ENCODE results near the gene GALNT3.

Gene GALNT3

DNA sequence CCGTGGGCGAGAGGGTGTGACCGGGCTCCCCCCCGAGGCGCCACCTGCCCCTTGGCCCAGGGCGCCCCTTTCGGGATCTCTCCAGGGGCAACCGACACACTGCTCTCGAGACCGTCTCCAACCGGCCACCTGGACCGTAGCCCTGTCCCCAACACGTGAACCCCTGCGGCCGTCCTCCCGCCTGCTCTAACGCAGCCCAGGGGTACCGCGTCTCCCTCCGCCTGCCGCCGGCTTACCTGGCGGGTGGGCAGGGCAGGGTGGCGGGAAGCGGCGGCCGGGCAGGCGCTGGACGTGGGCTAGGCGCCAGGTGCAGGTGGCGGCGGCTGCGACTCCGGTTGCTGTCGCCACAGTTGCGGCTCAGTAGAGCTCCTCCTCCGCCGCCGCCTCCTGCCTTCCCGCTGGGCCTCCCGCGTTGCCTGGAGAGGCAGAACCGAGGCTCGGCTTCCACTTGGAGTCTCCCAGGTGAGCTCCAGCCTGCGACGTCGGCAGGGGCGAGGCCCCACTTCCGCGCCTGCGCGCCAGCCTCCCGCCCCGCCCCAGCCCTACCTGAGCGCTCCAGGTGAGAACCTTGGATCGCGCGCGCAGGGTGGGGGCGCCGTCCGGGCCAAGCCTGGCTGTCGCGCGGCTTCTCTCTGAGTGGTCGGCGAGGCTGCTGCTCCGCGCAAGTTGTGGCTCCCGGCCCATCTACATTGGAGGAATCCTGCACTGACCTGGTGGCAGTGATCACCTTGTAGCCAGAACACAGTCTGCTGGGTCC lies at the start of gene GALNT3:
Gene GALNT3 (minus strand): TSS at position 469 of the 757 bp plus-strand sequence. CDS start 23,547 bp downstream, outside the sequence.
- in situ Hi-C loops (cut with MboI; ENCODE audit: low sequenced_read_pairs) = no loop called here

GRCh38 chr2:165843351-165843750 lies 49.3 kb upstream of the GALNT3 start:
- in situ Hi-C loops (cut with MboI; ENCODE audit: low sequenced_read_pairs) = no loop called here

- in situ Hi-C loops (cut with MboI; ENCODE audit: low sequenced_read_pairs) = no loop called here
Measured at GRCh38 chr2:165840333-165840958, 46.4 kb upstream of the GALNT3 start.

DNA sequence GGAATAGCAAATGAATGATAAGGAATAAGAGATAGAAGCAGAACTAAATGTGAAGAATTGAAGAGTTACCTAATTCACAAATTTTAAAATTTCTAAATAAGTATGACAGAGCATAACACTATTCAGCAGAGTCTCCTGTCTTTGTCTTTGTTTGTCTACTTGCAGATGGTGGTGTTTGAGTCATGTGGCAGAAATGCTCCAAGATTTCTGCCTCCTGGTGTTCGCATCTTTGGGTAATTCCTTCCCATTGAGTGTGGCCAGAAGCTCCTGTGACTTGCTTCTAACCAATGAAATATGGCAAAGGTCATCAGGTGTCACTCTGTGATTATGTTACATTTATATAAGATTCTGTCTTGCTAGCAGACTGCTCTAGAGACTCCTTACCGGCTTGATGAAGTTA lies 45.6 kb upstream of the GALNT3 start:
- in situ Hi-C loops (cut with MboI; ENCODE audit: low sequenced_read_pairs) = no loop called here

GRCh38 chr2:165837122-165837521 lies 43.1 kb upstream of the GALNT3 start:
- in situ Hi-C loops (cut with MboI; ENCODE audit: low sequenced_read_pairs) = no loop called here

GRCh38 chr2:165835363-165835762 lies 41.3 kb upstream of the GALNT3 start:
- in situ Hi-C loops (cut with MboI; ENCODE audit: low sequenced_read_pairs) = no loop called here

DNA sequence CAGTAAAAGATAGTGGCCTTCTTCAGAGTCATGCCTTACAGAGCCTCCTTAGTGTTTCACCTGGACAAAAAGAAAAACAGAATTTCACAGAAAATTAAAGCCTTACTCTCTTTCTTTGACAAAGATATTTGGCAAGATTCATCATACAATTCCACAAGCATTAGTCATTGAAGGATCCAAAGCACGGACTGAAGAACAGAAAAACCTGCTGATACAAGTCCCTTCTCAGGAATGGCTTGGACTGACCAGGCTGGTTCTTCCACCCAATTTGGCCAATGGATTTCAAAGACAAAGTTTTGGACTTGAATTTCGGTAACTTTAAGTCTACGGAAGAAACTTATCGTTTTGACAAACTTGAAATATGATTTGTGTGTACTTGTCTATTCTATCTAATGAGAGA lies 39.1 kb upstream of the GALNT3 start:
- in situ Hi-C loops (cut with MboI; ENCODE audit: low sequenced_read_pairs) = no loop called here

DNA sequence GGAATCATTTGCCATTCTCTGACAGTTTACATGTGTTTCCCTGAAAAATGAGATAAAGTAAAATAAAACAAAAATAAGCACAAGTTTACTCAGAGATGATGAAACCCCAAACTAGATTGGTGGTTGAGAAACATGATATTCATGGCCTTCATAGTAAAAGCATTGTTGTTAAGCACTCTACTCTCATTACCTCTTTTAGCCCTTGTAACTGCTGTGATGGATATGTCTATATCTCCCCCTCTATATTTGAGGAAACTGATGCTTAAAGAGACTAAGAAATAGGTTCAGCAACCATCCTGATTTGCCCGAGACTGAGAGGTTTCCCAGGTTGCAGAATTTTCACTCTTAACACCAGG lies 33.9 kb upstream of the GALNT3 start:
- in situ Hi-C loops (cut with MboI; ENCODE audit: low sequenced_read_pairs) = no loop called here

DNA sequence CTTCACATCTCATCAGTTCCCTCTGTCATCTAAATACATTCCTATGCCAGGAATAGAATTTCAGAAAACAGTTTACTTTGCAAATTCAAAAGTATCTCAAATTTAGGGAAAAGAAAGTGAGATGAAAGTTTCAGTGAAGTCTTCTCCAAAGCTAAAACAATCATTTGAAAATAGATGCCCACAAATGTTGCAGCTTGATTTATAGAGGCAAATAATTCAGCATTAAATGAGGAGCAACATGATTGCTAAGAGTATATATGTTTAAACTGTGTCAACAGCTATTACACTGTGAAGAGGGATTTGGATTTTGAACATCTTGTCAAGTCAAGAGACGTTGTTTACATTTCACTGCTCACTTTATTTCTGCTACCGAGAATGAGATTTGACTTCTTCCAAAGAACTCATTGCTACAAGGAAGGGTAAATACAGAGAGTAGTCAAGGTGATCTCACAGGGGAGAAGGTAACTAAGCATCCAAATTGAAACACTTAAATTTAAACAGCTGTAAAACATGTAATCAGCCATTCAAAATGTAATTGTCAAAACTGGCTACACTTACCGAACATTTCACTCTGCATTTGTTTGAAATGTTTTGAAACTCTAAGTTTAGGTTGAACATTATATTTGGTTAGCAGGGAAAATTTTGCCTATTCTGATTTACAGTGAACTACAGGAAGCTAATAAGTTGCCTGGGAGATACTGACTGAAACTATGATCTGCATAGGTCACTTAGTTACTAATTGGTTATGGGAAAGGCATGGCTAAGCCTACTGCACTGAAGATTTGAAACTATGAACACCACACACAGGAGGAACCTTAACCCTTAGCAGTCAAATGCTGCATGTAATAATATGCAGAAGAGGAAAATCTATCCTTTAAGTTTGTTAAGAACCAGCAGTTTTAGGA lies 33.2 kb upstream of the GALNT3 start:
- in situ Hi-C loops (cut with MboI; ENCODE audit: low sequenced_read_pairs) = no loop called here

GRCh38 chr2:165825041-165825440 lies 31.0 kb upstream of the GALNT3 start:
- in situ Hi-C loops (cut with MboI; ENCODE audit: low sequenced_read_pairs) = no loop called here

GRCh38 chr2:165820296-165820695 lies 26.2 kb upstream of the GALNT3 start:
- in situ Hi-C loops (cut with MboI; ENCODE audit: low sequenced_read_pairs) = no loop called here

DNA sequence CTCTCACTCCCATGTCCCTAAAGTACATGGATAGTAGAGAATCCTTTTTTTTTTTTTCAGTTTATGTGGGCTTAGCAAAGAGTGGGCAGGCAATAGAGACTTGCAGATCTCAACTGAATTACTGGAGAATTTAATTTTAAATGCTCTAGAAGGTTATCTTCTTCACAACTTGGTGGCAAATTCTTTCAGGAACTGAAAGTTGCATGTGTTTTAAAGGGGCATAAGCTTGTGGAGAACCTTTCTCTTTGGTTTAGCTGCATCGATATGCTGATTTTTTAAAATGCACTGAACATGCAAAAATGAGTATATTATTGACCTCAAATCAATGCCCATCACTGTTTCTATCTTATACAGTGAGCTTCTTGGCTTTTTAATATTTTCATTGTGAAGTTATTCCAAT lies 24.9 kb upstream of the GALNT3 start:
- in situ Hi-C loops (cut with MboI; ENCODE audit: low sequenced_read_pairs) = no loop called here

DNA sequence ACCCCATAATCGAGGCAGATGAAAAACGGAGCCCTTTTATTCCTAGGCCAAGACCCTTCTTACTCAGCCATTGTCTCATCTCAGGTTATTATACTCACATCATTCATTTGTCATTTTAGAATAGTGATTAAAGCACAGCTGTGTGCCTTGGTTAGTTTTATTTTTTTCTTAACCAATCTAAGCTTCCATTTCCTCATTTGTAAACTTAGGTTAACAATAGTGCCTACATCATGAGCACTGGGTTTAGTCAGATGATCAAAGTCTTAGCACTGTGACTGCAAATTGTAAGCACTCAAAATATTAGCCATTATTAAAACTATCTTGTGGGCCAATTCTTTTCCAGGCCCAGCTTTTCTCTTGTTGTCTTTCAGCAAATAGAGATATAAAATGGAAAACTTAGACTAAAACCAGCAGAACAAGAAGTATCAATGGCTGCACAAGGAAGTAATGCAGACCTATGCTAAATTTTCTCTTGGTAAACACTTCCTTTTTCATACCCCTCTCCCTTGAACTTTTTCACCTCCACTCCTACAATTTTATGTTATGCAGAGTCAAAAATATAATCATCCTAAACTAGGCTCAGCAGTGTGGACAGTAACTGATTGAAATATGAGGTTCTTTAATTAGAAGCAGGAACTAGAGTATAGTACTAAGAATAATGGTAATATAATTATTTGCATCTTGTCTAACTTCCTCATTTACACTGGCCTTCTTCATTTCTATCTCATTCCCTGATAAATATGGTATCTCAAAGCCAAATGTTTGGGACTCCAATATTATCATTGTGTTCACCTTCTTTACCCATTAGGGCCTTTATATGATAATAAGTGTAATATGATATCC lies 21.5 kb upstream of the GALNT3 start:
- in situ Hi-C loops (cut with MboI; ENCODE audit: low sequenced_read_pairs) = no loop called here

- in situ Hi-C loops (cut with MboI; ENCODE audit: low sequenced_read_pairs) = no loop called here
Measured at GRCh38 chr2:165814473-165814872, 20.4 kb upstream of the GALNT3 start.

DNA sequence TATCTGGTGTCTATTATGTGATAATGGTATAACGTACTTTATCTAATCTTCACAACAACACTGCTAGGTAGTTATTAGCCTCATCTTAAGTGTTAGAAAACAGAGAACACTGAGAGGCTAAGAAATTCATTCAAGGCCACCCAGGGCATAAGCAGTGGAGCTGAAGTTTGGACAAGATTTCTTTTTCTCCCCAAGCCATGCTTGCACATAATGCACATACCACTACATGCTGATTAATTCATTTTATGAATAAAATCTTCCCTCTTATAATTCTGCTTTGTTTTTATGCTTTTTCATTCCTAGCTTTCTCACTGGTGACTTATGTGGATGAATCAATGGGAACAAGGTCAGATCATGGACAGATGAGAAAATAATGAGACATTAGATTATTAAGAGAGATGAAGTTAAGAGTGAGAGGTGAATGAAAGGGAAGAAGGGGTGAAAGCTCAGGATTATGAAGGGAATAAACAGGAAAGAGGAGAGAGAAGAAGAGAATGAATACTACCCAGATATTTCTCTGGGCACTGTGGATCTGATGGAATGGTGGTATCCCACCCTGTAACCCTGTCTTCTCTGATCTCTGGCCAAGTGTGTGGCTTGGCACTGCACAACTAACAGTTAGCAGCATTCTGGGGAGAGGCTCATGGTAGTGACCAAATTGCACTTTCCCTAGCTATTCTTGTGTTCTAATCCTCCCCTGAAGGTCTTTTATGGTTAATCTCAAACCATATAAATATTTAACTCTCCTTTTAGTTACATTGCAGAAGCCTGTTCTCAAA lies 17.7 kb upstream of the GALNT3 start:
- in situ Hi-C loops (cut with MboI; ENCODE audit: low sequenced_read_pairs) = no loop called here

DNA sequence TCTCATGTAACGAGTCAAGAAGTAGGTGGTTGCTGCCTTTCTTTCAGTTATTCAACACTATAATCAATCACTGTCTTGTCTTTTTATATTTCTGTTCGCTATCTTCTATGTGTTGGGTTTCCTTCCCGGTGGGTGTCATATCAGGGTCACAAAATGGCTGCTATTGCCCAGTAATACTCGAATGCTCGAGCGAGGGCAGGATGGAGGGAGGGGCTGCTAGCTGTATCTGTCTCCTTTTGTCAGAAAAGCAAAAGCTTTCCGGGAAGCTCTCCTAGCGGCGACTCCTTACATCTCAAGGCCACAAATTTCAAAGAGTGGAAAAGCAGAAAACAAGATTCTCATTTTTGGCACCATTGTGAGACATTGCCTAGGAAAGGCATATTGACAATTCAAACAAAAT lies 16.4 kb upstream of the GALNT3 start:
- in situ Hi-C loops (cut with MboI; ENCODE audit: low sequenced_read_pairs) = no loop called here

GRCh38 chr2:165804719-165805118 lies 10.7 kb upstream of the GALNT3 start:
- in situ Hi-C loops (cut with MboI; ENCODE audit: low sequenced_read_pairs) = no loop called here

DNA sequence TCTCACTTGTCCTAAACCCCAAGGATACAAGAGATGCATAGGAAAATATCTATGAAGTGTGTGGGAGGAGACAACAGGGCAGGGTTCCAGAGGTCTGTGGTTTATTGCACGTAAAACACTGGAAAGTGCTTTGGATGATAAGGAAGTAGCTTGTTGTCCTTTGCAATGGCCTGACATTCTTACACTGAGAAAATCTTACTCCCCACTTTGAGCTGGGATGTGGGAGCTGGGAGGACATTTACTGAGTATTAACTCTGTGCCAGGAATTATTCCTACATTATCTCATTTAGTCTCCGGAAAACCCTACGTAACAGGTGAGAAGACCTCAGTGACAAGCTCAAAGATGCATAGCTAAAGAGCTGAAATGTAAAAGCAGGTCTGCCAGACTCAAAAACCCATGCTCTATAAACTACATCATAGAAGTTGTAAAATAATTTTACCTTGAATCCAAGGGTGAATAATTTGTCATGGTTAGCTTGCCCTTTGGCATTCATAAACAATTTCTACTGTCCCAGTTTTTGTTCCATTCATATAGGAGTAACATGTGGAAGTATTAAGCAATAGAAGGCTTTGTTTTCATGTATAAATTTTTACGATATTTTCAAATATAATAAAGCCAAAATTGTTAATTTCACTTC lies 9.2 kb upstream of the GALNT3 start:
- in situ Hi-C loops (cut with MboI; ENCODE audit: low sequenced_read_pairs) = no loop called here

DNA sequence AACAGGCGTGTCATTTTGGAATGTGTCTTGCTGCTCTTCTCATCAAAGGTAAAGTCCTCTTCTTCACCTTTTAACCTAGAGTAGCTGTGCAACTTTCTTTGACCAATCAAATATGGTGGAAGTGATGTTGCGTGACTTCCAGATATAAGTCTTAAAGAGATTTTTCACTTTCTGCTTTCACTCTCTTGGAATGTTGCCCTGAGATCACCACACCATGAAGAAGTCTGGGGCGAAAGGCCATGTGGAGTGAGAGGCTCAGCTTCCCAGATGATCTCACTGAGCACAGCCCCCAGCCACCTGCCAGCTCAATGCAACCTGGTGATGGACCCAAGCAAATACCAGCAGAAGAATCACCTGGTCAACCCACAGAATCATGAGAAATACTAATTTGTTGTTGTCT lies 7.1 kb upstream of the GALNT3 start:
- in situ Hi-C loops (cut with MboI; ENCODE audit: low sequenced_read_pairs) = no loop called here
